Upper lobe of left lung (tissue), 4 donors: ENCODE measurements around the gene HIVEP3.
"Not testable (repeated sequence)": the region's sequence is repeated elsewhere in the genome, so short reads cannot be mapped to it uniquely, and the experiment has no call there.

Experiments used
- CTCF ChIP-seq, 6 experiments: fragments of 450-650 bp in 4 of 6; fragments of 200-600 bp in 2 of 6; sonication (generic) in 2 of 6; IDR thresholded peaks; one replicate each; pipeline ENCODE4 v1.5.1; 2016 to 2019; ENCODE audit warnings: antibody characterized with exemption in 6 of 6
- EP300 ChIP-seq, 4 donors: sonication (generic); formaldehyde crosslinking; IDR thresholded peaks; one replicate each; pipeline ENCODE4 v1.5.1; 2017; ENCODE audit warnings: antibody characterized with exemption in 4 of 4, control low read depth in 2 of 4

- TF ChIP-seq EP300, CTCF (IDR thresholded peaks at IDR 0.05): not testable (repeated sequence)
Measured at GRCh38 chr1:41554746-41555145, 364.0 kb downstream of the HIVEP3 start.
